Mesodermal cell (in vitro differentiated cells): Measurements from ENCODE around the gene TATDN2. TPM values are rescaled to one million over a fixed set of nuclear protein-coding genes. Genes with fewer than 3 reads are reported as not detected.

ENCODE experiments used
- H3K27ac ChIP-seq: 2 replicates; pipeline ENCODE4 v1.7.0; 2013; ENCODE audit warnings: mild to moderate bottlenecking, low read depth, low read length, moderate library complexity; ENCODE audit not compliant: severe bottlenecking
- H3K36me3 ChIP-seq: 2 replicates; pipeline ENCODE4 v1.7.1; 2013; ENCODE audit warnings: mild to moderate bottlenecking, low read length, moderate library complexity; ENCODE audit not compliant: control insufficient read depth, insufficient read depth
- H3K4me1 ChIP-seq: one replicate; pipeline ENCODE4 v1.7.1; 2013; ENCODE audit warnings: mild to moderate bottlenecking, low read length; ENCODE audit not compliant: insufficient read depth, control insufficient read depth, poor library complexity, severe bottlenecking
- H3K4me3 ChIP-seq: 2 replicates; pipeline ENCODE4 v1.7.0; 2013; ENCODE audit warnings: low read length, control low read depth, mild to moderate bottlenecking; ENCODE audit not compliant: insufficient read depth, poor library complexity, severe bottlenecking; ENCODE audit errors: extremely low read depth
- H3K9me3 ChIP-seq: 2 replicates; pipeline ENCODE4 v1.7.1; 2013; ENCODE audit warnings: mild to moderate bottlenecking, low read length, moderate library complexity; ENCODE audit not compliant: control insufficient read depth
- WGBS, 2 experiments: methylation state at CpG; one replicate each; pipeline ENCODE4 v1.1.5; 2013; ENCODE audit warnings: missing lambda C conversion rate in 2 of 2; ENCODE audit not compliant: insufficient coverage in 2 of 2; 5-methylcytosine and 5-hydroxymethylcytosine counted together
- polyA plus RNA-seq, 2 experiments: library from polyadenylated mRNA; stranded (reverse); fragments of 50-300 nt; gene quantifications; one replicate each; pipeline ENCODE4 v1.2.3, GENCODE V29; 2013

The TATDN2 gene, protein sequence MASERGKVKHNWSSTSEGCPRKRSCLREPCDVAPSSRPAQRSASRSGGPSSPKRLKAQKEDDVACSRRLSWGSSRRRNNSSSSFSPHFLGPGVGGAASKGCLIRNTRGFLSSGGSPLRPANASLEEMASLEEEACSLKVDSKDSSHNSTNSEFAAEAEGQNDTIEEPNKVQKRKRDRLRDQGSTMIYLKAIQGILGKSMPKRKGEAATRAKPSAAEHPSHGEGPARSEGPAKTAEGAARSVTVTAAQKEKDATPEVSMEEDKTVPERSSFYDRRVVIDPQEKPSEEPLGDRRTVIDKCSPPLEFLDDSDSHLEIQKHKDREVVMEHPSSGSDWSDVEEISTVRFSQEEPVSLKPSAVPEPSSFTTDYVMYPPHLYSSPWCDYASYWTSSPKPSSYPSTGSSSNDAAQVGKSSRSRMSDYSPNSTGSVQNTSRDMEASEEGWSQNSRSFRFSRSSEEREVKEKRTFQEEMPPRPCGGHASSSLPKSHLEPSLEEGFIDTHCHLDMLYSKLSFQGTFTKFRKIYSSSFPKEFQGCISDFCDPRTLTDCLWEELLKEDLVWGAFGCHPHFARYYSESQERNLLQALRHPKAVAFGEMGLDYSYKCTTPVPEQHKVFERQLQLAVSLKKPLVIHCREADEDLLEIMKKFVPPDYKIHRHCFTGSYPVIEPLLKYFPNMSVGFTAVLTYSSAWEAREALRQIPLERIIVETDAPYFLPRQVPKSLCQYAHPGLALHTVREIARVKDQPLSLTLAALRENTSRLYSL
- 19.1 TPM for polyA plus RNA-seq (2013, experiment 1 of 2)
- polyA plus RNA-seq (2013, experiment 2 of 2) = 16.6 TPM

GRCh38 chr3:10248184-10248983 lies at the start of gene TATDN2:
Gene TATDN2, plus strand, starts transcription at chr3:10248459. Its CDS starts 742 bp downstream, at chr3:10249201.
- Histone ChIP-seq H3K36me3 (peaks cover 23% of the 10 kb centered on the region), H3K9me3 (peaks cover 37% of the 10 kb centered on the region), H3K27ac (peak within 1 kb of the TSS; percentile 78), H3K4me1 (no peaks in the 10 kb centered on the region), H3K4me3 (peak within 1 kb of the TSS; percentile 68)
- WGBS, 2 experiments = 1% methylated on average over 62 to 64 of the region's 80 CpGs

DNA sequence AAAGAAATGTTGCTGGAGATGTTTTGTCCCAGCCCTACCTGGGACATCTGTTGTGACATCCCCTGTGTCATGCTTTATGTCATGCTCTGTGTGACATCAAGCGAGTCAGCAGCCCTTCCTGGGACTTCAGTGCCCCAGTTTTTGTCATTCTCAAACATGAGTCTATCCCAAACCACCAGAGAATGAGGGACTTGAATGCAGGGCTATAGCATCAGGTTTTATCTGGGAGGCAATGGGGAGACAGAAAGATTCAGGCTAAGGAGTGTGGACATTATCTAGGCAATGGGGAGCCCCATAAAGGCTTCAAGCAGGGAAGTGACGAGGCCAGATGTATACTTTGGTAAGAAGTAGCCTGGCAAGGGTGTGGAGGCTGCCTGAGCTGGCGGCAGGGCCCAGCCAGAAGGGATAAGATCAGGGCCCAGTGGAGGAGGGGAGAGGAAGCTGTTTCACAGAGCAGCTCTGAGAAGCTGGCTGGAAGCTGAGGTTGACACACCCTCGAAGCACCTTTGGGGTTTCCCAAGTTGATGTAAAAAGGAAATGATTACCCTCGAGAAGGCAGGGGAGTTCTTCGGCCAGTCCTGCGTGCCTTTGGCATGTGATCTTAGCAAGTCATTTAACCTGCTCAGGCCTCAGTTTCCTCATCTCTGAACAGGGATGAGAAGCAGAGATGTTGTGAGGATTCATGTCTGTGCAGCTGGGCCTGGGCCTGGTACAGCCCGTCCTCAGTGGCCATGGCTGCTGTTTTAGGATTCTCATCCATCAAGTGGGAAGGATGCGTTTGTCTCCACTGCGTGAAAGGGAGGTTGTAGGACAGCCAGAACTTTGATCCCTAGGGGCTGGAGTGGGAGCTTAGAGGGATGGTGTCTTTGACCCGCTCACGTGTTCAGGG lies 49.3 kb upstream of the TATDN2 start:
- H3K36me3 ChIP-seq = no peaks in the 10 kb centered on the region
- H3K27ac ChIP-seq = peak overlapping the region; percentile 0
- no peaks in the 10 kb centered on the region for H3K9me3 ChIP-seq
- peaks cover 15% of the 10 kb centered on the region for H3K4me1 ChIP-seq
- H3K4me3 ChIP-seq = no peak overlapping the region
- whole genome bisulfite sequencing, 2 experiments = 87 to 88% methylated on average over 8 to 9 of the region's 12 CpGs

DNA sequence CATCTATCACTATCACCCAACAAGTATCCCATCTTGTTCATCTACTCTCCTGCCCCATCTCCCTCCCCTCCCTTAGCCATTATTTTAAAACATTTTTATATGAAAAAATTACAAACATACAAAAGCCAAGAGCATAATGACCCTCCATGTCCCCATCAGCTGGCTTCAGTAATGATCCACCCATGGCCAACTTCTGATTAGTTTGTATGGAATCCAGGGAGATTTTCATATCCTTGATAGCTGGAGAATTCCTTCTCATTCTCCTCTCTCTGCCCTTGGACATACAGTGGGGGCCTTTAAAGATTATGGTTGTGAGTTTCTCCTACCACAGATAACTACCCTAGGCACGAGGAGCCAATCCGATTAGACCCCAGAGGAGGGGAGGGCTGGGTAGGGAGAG lies 43.3 kb upstream of the TATDN2 start:
- Histone ChIP-seq H3K9me3 (no peaks in the 10 kb centered on the region), H3K4me3 (no peak overlapping the region), H3K27ac (no peak overlapping the region), H3K4me1 (peaks cover 16% of the 10 kb centered on the region), H3K36me3 (no peaks in the 10 kb centered on the region)
- no CpG with 5 or more reads among the region's 2 CpGs for WGBS, 2 experiments

DNA sequence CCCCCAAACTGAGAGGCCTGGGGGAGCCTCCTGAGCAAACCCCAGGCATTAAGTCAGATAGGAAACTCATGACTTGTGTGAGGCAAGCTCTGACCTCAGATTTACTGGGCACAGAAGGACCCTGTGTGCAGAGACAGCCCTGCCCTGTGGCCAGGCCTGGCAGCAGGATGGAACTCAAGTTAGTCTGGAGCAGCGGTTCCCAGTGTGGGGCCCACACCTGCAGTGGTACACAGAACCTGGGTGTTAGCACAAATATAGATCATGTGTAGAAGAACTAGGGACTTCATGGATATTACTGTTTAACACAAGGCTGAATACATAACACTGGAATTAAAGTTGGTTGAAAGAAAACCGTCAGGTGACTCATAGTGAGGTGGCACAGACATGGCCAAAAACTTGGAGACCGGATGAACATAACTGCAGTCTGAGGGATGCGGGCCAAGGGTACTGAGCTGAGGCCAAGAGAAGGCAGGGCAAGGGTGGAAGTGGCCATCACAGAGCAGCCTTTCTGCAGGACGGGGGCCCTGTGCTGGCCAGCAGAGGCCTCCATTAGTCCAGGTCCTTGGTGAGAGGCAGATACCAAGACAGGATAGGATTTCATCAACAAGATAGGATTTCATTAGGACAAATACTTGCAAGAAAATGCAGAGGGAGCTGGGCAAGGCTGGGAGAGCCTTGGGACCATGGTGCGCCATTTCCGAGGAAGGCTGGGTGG lies 42.7 kb upstream of the TATDN2 start:
- WGBS, 2 experiments = 93 to 100% methylated on average over 6 to 7 of the region's 7 CpGs
- no peak overlapping the region for H3K27ac ChIP-seq
- H3K4me1 ChIP-seq = peaks cover 16% of the 10 kb centered on the region

GRCh38 chr3:10206166-10206511 lies 42.1 kb upstream of the TATDN2 start:
- H3K9me3 ChIP-seq = no peaks in the 10 kb centered on the region
- H3K27ac ChIP-seq = no peak overlapping the region
- peaks cover 16% of the 10 kb centered on the region for H3K4me1 ChIP-seq
- 78 to 98% methylated on average over 4 to 5 of the region's 5 CpGs for WGBS, 2 experiments
- no peaks in the 10 kb centered on the region for H3K36me3 ChIP-seq
- H3K4me3 ChIP-seq = no peak overlapping the region

More for the DNA sequence above, 42.7 kb upstream of the TATDN2 start:
- Histone ChIP-seq H3K36me3 (no peaks in the 10 kb centered on the region), H3K9me3 (no peaks in the 10 kb centered on the region), H3K4me3 (no peak overlapping the region)

GRCh38 chr3:10213156-10213792 lies 35.0 kb upstream of the TATDN2 start:
- WGBS, 2 experiments = 91 to 92% methylated on average over 9 of the region's 9 CpGs
- no peak overlapping the region for H3K4me3 ChIP-seq
- H3K27ac ChIP-seq = no peak overlapping the region
- H3K9me3 ChIP-seq = no peaks in the 10 kb centered on the region
- no peaks in the 10 kb centered on the region for H3K36me3 ChIP-seq
- no peaks in the 10 kb centered on the region for H3K4me1 ChIP-seq

DNA sequence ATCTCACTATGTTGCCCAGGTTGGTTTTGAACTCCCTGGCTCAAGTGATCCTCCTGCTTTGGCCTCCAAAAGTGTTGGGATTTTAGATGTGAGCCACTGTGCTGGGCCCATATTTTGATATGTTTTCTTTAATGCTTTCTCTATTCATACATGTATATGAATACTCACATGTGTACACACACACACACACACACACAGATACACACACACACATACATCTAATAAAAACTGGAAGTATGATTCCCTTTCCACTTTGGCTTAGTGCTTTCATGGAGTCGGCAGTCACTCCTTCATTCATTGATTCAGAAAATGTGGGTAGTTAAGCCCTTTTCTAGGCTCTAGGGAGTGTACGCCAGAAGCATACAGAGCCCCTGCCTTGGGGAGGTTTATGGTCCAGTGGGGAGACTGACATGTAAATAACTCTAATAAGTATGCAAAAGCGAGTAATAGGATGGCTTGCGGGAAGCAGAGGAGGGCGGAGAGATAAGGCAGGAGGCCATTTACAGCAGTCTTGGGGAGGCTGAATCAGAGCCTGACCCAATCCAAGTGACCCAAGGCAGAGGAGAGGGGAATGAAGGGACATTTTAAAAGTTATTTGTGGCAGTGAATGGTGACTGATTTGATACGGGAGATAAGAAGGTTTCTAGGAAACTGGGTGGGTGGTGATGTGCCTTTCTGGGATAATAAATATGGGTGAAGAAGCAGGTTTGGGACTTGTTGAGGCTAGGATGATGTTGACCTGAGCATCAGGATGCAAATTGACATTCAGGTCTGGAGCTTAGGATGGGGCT lies 32.5 kb upstream of the TATDN2 start:
- Histone ChIP-seq H3K9me3 (no peaks in the 10 kb centered on the region), H3K36me3 (no peaks in the 10 kb centered on the region), H3K4me3 (no peak overlapping the region), H3K4me1 (no peaks in the 10 kb centered on the region), H3K27ac (no peak overlapping the region)
- 88 to 90% methylated on average over 5 of the region's 6 CpGs for WGBS, 2 experiments

DNA sequence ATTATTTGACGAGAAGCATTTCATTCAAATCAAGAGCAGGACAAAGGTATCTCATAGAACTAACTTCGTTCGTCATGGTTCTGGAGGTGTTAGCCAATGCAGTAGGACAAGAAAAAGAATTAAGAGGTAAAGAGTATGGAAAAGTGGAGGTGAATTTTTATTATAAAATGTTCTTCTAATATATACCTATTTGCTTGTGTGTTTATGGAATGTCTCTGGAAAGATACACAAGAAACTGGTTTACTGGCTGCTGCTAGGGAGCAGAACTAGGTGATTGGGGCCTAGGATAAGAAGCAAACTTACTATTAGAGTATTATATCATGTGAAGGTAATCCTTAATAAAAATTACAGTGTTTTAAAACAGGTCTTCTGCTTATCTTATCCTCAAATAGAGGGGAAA lies 30.9 kb upstream of the TATDN2 start:
- Histone ChIP-seq H3K4me3 (no peak overlapping the region), H3K9me3 (no peaks in the 10 kb centered on the region), H3K4me1 (no peaks in the 10 kb centered on the region), H3K36me3 (no peaks in the 10 kb centered on the region), H3K27ac (no peak overlapping the region)
- no CpG with 5 or more reads among the region's 3 CpGs for WGBS, 2 experiments

DNA sequence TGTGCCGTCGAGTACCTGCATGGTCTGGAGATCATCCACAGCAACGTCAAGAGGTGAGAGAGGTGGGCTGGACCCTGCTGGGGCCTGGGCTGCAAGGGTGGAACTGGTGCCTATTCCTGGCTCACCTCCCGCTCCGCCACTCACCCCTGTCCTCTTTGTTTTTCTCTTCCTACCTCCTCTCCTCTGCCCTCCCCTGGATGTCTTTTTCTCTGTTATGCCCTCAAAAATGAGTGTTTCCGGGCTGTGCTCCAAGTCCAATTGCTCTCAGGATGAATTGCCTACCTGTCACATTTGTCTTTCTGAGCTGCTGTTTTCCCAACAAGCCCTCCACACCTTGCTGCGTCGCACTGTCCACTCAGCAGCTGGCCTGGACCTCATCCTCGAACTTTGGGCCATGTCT lies 28.5 kb upstream of the TATDN2 start:
- Histone ChIP-seq H3K9me3 (no peaks in the 10 kb centered on the region), H3K36me3 (no peaks in the 10 kb centered on the region), H3K4me1 (no peaks in the 10 kb centered on the region), H3K27ac (no peak overlapping the region), H3K4me3 (no peak overlapping the region)
- WGBS, 2 experiments = 89 to 91% methylated on average over 6 to 9 of the region's 9 CpGs
